Hepatocyte (in vitro differentiated cells): Measurements from ENCODE around the gene GRID2.

Experiments
- CTCF ChIP-seq: fragments of 200-600 bp; sonication (generic); IDR thresholded peaks from 2 replicates; pipeline ENCODE4 v1.5.1; 2016; ENCODE audit warnings: antibody characterized with exemption, mild to moderate bottlenecking; ENCODE audit not compliant: poor library complexity
- EZH2 ChIP-seq: fragments of 200-600 bp; sonication (generic); IDR thresholded peaks from 2 replicates; pipeline ENCODE4 v1.6.1; 2016; ENCODE audit warnings: antibody characterized with exemption, mild to moderate bottlenecking, borderline replicate concordance
- EZH2phosphoT487 ChIP-seq: fragments of 200-600 bp; sonication (generic); IDR thresholded peaks from one replicate; pipeline ENCODE4 v1.6.1; 2018; ENCODE audit warnings: antibody characterized with exemption, mild to moderate bottlenecking, low read depth, moderate library complexity; ENCODE audit not compliant: unreplicated experiment, severe bottlenecking

DNA sequence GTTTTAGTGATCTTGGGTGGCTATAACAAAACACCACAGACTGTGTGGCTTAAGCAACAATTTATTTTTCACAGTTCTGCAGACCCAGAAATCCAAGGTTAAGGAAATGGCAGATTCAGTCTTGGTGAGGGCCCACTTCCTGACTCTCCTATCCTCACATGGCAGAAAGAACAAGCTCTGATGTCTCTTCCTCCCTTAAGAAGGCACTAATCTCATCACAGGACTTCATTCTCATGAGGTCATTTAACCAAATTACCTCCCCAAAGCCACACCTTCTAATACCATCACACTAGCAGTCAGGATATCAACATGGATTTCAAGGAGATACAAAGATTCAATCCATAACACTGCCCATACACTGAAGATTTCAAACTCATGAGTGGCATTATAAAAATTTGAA, 350.3 kb downstream of the GRID2 start:
- no peak for TF ChIP-seq CTCF
- TF ChIP-seq EZH2phosphoT487, result no peak
- TF ChIP-seq EZH2, result no peak
